ENCODE results near the gene OSBPL10.

The OSBPL10 gene

GRCh38 chr3:31634476-31634875 is 346.6 kb downstream of the OSBPL10 start:
- ATAC-seq = peak; percentile 89

GRCh38 chr3:31629054-31629453 is 352.0 kb downstream of the OSBPL10 start:
- ATAC-seq = no peak
- no peak for TF ChIP-seq POU6F1 (CRISPR knock-in tag; IDR thresholded peaks at IDR 0.05; ENCODE audit: borderline replicate concordance, low read depth)
- no peak for TF ChIP-seq ESRRG (CRISPR knock-in tag; IDR thresholded peaks at IDR 0.05)
- TF ChIP-seq ZNF70 (CRISPR knock-in tag; IDR thresholded peaks at IDR 0.05) = no peak
- no peak for TF ChIP-seq ZFP3 (CRISPR knock-in tag; IDR thresholded peaks at IDR 0.05)
- no peak for TF ChIP-seq TCF4 (CRISPR knock-in tag; IDR thresholded peaks at IDR 0.05; ENCODE audit: borderline replicate concordance)
- TF ChIP-seq CREB5 (CRISPR knock-in tag; IDR thresholded peaks at IDR 0.05; ENCODE audit: low read depth) = no peak
- TF ChIP-seq PPARA (CRISPR knock-in tag; IDR thresholded peaks at IDR 0.05; ENCODE audit: borderline replicate concordance) = no peak
- TF ChIP-seq ZFP30 (CRISPR knock-in tag; IDR thresholded peaks at IDR 0.05) = no peak
- no peak for TF ChIP-seq ZC3H10 (CRISPR knock-in tag; IDR thresholded peaks at IDR 0.05)
- TF ChIP-seq PATZ1 (CRISPR knock-in tag; IDR thresholded peaks at IDR 0.05; ENCODE audit: borderline replicate concordance) = no peak
- TF ChIP-seq GLIS3 (CRISPR knock-in tag; IDR thresholded peaks at IDR 0.05) = no peak
- TF ChIP-seq, protein P1, sequence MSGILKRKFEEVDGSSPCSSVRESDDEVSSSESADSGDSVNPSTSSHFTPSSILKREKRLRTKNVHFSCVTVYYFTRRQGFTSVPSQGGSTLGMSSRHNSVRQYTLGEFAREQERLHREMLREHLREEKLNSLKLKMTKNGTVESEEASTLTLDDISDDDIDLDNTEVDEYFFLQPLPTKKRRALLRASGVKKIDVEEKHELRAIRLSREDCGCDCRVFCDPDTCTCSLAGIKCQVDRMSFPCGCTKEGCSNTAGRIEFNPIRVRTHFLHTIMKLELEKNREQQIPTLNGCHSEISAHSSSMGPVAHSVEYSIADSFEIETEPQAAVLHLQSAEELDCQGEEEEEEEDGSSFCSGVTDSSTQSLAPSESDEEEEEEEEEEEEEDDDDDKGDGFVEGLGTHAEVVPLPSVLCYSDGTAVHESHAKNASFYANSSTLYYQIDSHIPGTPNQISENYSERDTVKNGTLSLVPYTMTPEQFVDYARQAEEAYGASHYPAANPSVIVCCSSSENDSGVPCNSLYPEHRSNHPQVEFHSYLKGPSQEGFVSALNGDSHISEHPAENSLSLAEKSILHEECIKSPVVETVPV (CRISPR knock-in tag; IDR thresholded peaks at IDR 0.05) = no peak
- no peak for TF ChIP-seq BACH2 (CRISPR knock-in tag; IDR thresholded peaks at IDR 0.05; ENCODE audit: borderline replicate concordance)
- no peak for TF ChIP-seq RARB (CRISPR knock-in tag; IDR thresholded peaks at IDR 0.05)
- TF ChIP-seq TOX (CRISPR knock-in tag; IDR thresholded peaks at IDR 0.05; ENCODE audit: borderline replicate concordance) = no peak
- no peak for TF ChIP-seq CSDC2 (CRISPR knock-in tag; IDR thresholded peaks at IDR 0.05)

More at GRCh38 chr3:31634476-31634875, 346.6 kb downstream of the OSBPL10 start:
- no peak for TF ChIP-seq PATZ1 (CRISPR knock-in tag; IDR thresholded peaks at IDR 0.05; ENCODE audit: borderline replicate concordance)
- no peak for TF ChIP-seq OSR1 (CRISPR knock-in tag; IDR thresholded peaks at IDR 0.05)
- TF ChIP-seq ZNF70 (CRISPR knock-in tag; IDR thresholded peaks at IDR 0.05) = no peak; the same call in 1 of the 2 replicates
- no peak for TF ChIP-seq ZNF8 (CRISPR knock-in tag; IDR thresholded peaks at IDR 0.05)
- TF ChIP-seq SNAI2 (CRISPR knock-in tag; IDR thresholded peaks at IDR 0.05) = no peak
- peak; percentile 20; the same call in 1 of the 2 replicates for TF ChIP-seq ISL1 (CRISPR knock-in tag; IDR thresholded peaks at IDR 0.05)
- no peak for TF ChIP-seq ARNTL (CRISPR knock-in tag; IDR thresholded peaks at IDR 0.05; ENCODE audit: borderline replicate concordance, low read depth)
- TF ChIP-seq TCF4 (CRISPR knock-in tag; IDR thresholded peaks at IDR 0.05; ENCODE audit: borderline replicate concordance) = no peak
- TF ChIP-seq TSHZ2 (CRISPR knock-in tag; IDR thresholded peaks at IDR 0.05) = no peak

Data from SK-N-SH treated with all-trans-retinoic acid at 6 μM for 48 hours (cell line).